Suprapubic skin (tissue), 4 donors: ENCODE measurements around the gene RBM47. TPM values are rescaled to one million over a fixed set of nuclear protein-coding genes. Genes with fewer than 3 reads are reported as not detected.

Experiments used
- DNase-seq, 2 donors: peaks; one replicate each; pipeline ENCODE4 v3.0.0-alpha.2; 2019; ENCODE audit warnings: low spot score in 2 of 2
- H3K27ac ChIP-seq: fragments of 200-600 bp; sonication (generic); one replicate; pipeline ENCODE4 v1.5.1; 2019
- H3K27me3 ChIP-seq: fragments of 200-600 bp; sonication (generic); one replicate; pipeline ENCODE4 v1.5.1; 2019
- H3K36me3 ChIP-seq: fragments of 200-600 bp; sonication (generic); one replicate; pipeline ENCODE4 v1.5.1; 2019
- H3K4me1 ChIP-seq: fragments of 200-600 bp; sonication (generic); one replicate; pipeline ENCODE4 v1.5.1; 2019
- H3K4me3 ChIP-seq: fragments of 200-600 bp; sonication (generic); one replicate; pipeline ENCODE4 v1.5.1; 2019; ENCODE audit warnings: mild to moderate bottlenecking
- H3K9me3 ChIP-seq: fragments of 200-600 bp; sonication (generic); one replicate; pipeline ENCODE4 v1.5.1; 2019
- EP300 ChIP-seq: sonication (generic); formaldehyde crosslinking; IDR thresholded peaks from one replicate; pipeline ENCODE4 v1.6.1; 2017; ENCODE audit warnings: antibody characterized with exemption
- POLR2A ChIP-seq, 2 donors: fragments of 450-650 bp; IDR thresholded peaks; one replicate each; pipeline ENCODE4 v1.6.1; 2017; ENCODE audit warnings: antibody characterized with exemption in 2 of 2, mild to moderate bottlenecking in 2 of 2, moderate library complexity in 2 of 2
- POLR2AphosphoS5 ChIP-seq, 3 donors: sonication (generic); formaldehyde crosslinking; IDR thresholded peaks; one replicate each; pipeline ENCODE4 v1.6.1; 2017; ENCODE audit warnings: antibody characterized with exemption in 3 of 3
- WGBS: methylation state at CpG from one replicate; pipeline ENCODE4 v1.1.5; 2018; 5-methylcytosine and 5-hydroxymethylcytosine counted together
- total RNA-seq, 4 donors: library from RNA; depleted of rRNA; stranded (reverse); fragments of >200 nt; gene quantifications; one replicate each; pipeline ENCODE4 v1.1.0, GENCODE V29; 2016
- TF ChIP-seq, protein P1 (sequence below), 2 donors: fragments of 200-600 bp in 1 of 2; fragments of 450-650 bp in 1 of 2; sonication (generic) in 1 of 2; IDR thresholded peaks; one replicate each; pipeline ENCODE4 v1.5.1; 2016 to 2019; ENCODE audit warnings: antibody characterized with exemption in 2 of 2, mild to moderate bottlenecking in 1 of 2, moderate library complexity in 1 of 2

RBM47 gene
- total RNA-seq, 4 donors from 2014 or later, result 40.2 to 286 (median 47.4) TPM

DNA sequence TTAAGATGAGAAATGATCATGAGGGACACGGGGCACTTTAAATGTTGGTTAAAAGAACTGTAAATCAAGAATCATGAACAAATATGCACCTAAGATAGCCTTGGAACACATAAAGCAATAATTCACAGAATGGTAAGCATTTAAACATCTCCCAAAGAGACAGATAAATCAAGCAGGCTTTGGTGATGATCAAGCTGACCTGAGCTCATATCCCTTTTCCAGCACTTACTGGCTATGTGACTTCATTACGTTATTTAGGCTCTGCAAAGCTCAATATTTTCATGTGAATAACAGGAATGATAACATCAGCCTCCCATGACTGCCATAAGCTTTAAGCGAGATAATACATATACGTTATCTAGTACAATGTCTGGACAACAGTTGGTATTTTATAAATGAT is 239.7 kb downstream of the RBM47 start:
- no peak overlapping the region for H3K4me3 ChIP-seq
- peaks cover 3% of the 10 kb centered on the region for H3K4me1 ChIP-seq
- 90% methylated on average over 4 of the region's 4 CpGs for whole genome bisulfite sequencing
- no peaks in the 10 kb centered on the region for H3K27me3 ChIP-seq
- no peak overlapping the region for H3K27ac ChIP-seq
- no peaks in the 10 kb centered on the region for H3K9me3 ChIP-seq
- TF ChIP-seq POLR2A (IDR thresholded peaks at IDR 0.05) (no peak), POLR2AphosphoS5 (IDR thresholded peaks at IDR 0.05) (no peak), EP300 (no peak)
- TF ChIP-seq, protein P1, sequence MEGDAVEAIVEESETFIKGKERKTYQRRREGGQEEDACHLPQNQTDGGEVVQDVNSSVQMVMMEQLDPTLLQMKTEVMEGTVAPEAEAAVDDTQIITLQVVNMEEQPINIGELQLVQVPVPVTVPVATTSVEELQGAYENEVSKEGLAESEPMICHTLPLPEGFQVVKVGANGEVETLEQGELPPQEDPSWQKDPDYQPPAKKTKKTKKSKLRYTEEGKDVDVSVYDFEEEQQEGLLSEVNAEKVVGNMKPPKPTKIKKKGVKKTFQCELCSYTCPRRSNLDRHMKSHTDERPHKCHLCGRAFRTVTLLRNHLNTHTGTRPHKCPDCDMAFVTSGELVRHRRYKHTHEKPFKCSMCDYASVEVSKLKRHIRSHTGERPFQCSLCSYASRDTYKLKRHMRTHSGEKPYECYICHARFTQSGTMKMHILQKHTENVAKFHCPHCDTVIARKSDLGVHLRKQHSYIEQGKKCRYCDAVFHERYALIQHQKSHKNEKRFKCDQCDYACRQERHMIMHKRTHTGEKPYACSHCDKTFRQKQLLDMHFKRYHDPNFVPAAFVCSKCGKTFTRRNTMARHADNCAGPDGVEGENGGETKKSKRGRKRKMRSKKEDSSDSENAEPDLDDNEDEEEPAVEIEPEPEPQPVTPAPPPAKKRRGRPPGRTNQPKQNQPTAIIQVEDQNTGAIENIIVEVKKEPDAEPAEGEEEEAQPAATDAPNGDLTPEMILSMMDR (IDR thresholded peaks at IDR 0.05), result no peak
- no peak for DNase-seq
- H3K36me3 ChIP-seq, result no peaks in the 10 kb centered on the region

DNA sequence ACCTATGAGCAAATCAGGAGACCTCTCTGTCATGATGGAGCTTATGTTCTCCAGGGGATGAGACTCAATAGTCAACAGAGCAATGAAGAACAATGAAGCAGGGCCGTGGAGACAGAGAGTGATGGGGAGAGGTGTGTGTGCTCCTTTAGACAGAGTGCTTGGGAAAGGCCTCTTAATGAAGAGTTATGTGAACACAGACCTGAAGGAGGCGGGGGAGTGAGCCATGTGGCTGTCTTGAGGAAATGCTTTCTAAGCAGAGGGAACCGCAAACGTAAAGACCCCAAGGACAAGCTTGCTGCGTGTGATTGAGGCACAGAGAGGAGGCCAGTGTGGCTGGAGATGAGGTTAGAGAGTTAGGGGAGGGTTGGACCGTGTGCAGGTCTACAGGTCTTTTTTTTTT is 241.4 kb downstream of the RBM47 start:
- H3K4me1 ChIP-seq, result no peaks in the 10 kb centered on the region
- no peak for DNase-seq
- no peaks in the 10 kb centered on the region for H3K36me3 ChIP-seq
- H3K4me3 ChIP-seq, result no peak overlapping the region
- no peaks in the 10 kb centered on the region for H3K9me3 ChIP-seq
- TF ChIP-seq POLR2A (IDR thresholded peaks at IDR 0.05) (no peak), POLR2AphosphoS5 (IDR thresholded peaks at IDR 0.05) (no peak), EP300 (no peak)
- TF ChIP-seq, protein P1 (IDR thresholded peaks at IDR 0.05), result no peak
- WGBS, result 60% methylated on average over 6 of the region's 6 CpGs
- H3K27ac ChIP-seq, result no peak overlapping the region
- H3K27me3 ChIP-seq, result no peaks in the 10 kb centered on the region

DNA sequence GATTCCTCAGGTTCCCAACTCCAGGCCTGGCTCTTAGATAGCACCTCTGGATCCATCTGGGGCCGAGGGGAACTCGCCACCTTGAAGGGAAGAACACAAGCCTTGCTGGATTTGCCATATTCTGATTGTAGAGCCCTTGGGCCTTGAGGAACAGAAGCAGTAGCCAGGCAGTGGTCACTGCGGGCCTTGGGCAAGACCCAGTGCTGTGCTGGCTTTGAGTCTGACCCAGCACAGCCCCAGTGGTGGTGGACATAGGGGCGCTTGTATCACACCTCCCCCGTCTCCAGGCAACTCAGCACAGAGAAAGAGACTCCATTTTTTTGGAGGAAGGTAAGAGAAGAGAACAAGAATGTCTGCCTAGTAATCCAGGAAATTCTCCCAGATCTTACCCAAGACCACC is 249.0 kb downstream of the RBM47 start:
- Histone ChIP-seq H3K4me3 (no peak overlapping the region), H3K27me3 (no peaks in the 10 kb centered on the region), H3K27ac (no peak overlapping the region), H3K9me3 (no peaks in the 10 kb centered on the region), H3K36me3 (no peaks in the 10 kb centered on the region), H3K4me1 (no peaks in the 10 kb centered on the region)
- WGBS, result 74% methylated on average over 5 of the region's 5 CpGs
- DNase-seq, result no peak
- TF ChIP-seq, protein P1 (IDR thresholded peaks at IDR 0.05), result no peak
- TF ChIP-seq POLR2A (IDR thresholded peaks at IDR 0.05) (no peak), POLR2AphosphoS5 (IDR thresholded peaks at IDR 0.05) (no peak), EP300 (no peak)

DNA sequence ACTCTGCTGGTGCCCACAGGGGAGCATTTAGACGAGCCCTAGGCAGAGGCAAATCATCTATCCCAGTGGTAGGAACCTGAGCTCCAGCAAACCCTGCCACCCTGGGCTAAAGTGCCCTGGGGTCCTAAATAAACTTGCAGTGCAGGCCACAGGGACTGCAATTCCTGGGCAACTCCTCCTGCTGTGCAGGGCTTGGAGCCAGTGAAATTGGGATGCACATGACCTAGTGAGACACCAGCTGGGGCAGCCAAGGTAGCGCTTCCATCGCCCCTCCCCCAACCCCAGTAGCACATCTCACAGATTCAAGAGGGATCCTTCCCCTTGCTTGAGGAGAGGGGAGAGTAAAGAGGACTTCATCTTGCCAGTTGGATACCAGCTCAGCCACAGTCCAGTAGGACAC is 250.4 kb downstream of the RBM47 start:
- H3K36me3 ChIP-seq, result no peaks in the 10 kb centered on the region
- no peak for DNase-seq
- H3K4me3 ChIP-seq, result no peak overlapping the region
- no peaks in the 10 kb centered on the region for H3K9me3 ChIP-seq
- H3K4me1 ChIP-seq, result no peaks in the 10 kb centered on the region
- WGBS, result 100% methylated on average over 2 of the region's 3 CpGs
- TF ChIP-seq, protein P1 (IDR thresholded peaks at IDR 0.05), result no peak
- TF ChIP-seq POLR2A (IDR thresholded peaks at IDR 0.05) (no peak), POLR2AphosphoS5 (IDR thresholded peaks at IDR 0.05) (no peak), EP300 (no peak)
- H3K27me3 ChIP-seq, result no peaks in the 10 kb centered on the region
- H3K27ac ChIP-seq, result no peak overlapping the region

DNA sequence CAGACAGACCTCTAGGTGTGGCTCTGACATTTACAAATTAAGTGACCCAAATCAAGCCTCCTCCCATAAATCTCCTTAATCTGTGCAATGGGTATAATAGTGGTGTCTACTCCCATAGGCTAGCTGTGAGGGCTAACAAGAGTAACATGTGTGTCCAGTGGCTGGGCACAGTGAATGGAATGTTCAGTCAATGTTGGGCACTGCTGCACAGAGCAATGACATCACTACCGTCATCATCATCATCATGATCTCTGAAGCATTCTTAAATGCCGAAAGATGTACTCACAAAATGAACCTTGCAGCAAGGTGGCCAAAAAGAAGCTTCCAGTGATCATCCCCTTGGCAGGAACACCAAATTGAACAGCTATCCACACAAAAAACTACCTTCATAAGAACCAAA is 251.0 kb downstream of the RBM47 start:
- 50% methylated on average over 2 of the region's 2 CpGs for WGBS
- DNase-seq, result no peak
- Histone ChIP-seq H3K9me3 (no peaks in the 10 kb centered on the region), H3K27me3 (no peaks in the 10 kb centered on the region), H3K27ac (no peak overlapping the region), H3K36me3 (no peaks in the 10 kb centered on the region), H3K4me3 (no peak overlapping the region), H3K4me1 (no peaks in the 10 kb centered on the region)
- TF ChIP-seq, protein P1 (IDR thresholded peaks at IDR 0.05), result no peak
- no peak for TF ChIP-seq EP300
- TF ChIP-seq POLR2AphosphoS5 (IDR thresholded peaks at IDR 0.05), result no peak
- no peak for TF ChIP-seq POLR2A (IDR thresholded peaks at IDR 0.05)
